ENCODE measurements around the gene CTDNEP1. TPM values are rescaled to one million over a fixed set of nuclear protein-coding genes. Genes with fewer than 3 reads are reported as not detected.

The CTDNEP1 gene
- total RNA-seq, 1 donor from 2014 or later: 103 TPM

DNA sequence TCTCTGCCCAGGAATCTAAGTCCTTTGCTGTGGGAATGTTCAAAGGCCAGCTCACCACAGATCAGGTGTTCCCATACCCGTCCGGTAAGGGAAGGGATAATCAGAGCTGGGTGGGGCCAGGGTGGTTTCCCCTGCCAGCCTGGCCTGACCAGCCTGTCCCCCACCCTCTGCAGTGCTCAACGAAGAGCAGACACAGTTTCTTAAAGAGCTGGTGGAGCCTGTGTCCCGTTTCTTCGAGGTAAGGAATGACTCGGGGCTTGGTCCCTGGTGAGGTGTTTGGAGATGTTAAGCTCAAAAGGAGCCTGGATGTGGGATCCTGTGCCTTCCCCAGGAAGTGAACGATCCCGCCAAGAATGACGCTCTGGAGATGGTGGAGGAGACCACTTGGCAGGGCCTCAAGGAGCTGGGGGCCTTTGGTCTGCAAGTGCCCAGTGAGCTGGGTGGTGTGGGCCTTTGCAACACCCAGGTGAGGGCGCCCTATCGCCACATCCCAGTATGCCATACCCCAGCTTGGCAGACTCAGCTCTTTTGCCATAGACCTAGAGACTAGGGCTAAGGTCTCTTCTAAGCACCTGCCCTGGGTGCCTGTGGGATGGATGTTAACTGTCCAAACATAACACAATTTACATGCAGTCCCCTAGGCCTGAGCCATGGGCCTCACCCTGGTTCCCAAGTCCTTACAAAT is 30.8 kb downstream of the CTDNEP1 start:
- TF ChIP-seq CTCF (IDR thresholded peaks at IDR 0.05; ENCODE audit: insufficient read depth, low read depth, low read length) (peak; percentile 41), EZH2 (IDR thresholded peaks at IDR 0.05; ENCODE audit: insufficient read depth, low read length) (no peak)
- H3K9ac ChIP-seq (ENCODE audit: low read length): peak overlapping the region; percentile 93

GRCh38 chr17:7219812-7220592 is 31.5 kb downstream of the CTDNEP1 start, which contains the start of the genes ACADVL and DLG4:
Gene ACADVL, plus strand, starts transcription at chr17:7219938. Its CDS starts 47 bp downstream, at chr17:7219985.
Gene DLG4, minus strand, starts transcription at chr17:7219836.
- Mint-ChIP-seq H3K27me3 (ENCODE audit: low read depth, unreplicated experiment) (no peaks in the 10 kb centered on the region), H3K4me3 (ENCODE audit: unreplicated experiment) (peak within 1 kb of the TSS; percentile 96), H3K36me3 (ENCODE audit: low read depth, unreplicated experiment) (peaks cover 20% of the 10 kb centered on the region), H3K4me1 (ENCODE audit: low read depth, unreplicated experiment) (peaks cover 29% of the 10 kb centered on the region), H3K9me3 (ENCODE audit: unreplicated experiment) (no peaks in the 10 kb centered on the region), H3K27ac (ENCODE audit: unreplicated experiment) (peak within 1 kb of the TSS; percentile 98)
- H4K20me1 ChIP-seq (ENCODE audit: insufficient read depth, low read length): peaks cover 59% of the 10 kb centered on the region
- H3K9me3 ChIP-seq (ENCODE audit: insufficient read depth, low read depth, low read length): no peaks in the 10 kb centered on the region
- H3K27ac ChIP-seq (ENCODE audit: low read depth, low read length): peak within 1 kb of the TSS; percentile 80
- peak within 1 kb of the TSS; percentile 93 for H3K9ac ChIP-seq (ENCODE audit: low read length)
- FAIRE-seq (no peak), DNase-seq (ENCODE audit: low read depth) (peak; percentile 78)
- H2AFZ ChIP-seq (ENCODE audit: low read depth, low read length): peak within 1 kb of the TSS; percentile 36
- H3K4me3 ChIP-seq (ENCODE audit: insufficient read depth, low read depth, low read length): peak within 1 kb of the TSS; percentile 73
- peaks cover 13% of the 10 kb centered on the region for H3K36me3 ChIP-seq (ENCODE audit: insufficient read depth, low read length)
- H3K27me3 ChIP-seq (ENCODE audit: insufficient read depth, low read length): no peaks in the 10 kb centered on the region
- TF ChIP-seq EZH2 (IDR thresholded peaks at IDR 0.05; ENCODE audit: insufficient read depth, low read length) (no peak), CTCF (IDR thresholded peaks at IDR 0.05; ENCODE audit: insufficient read depth, low read depth, low read length) (no peak)
- peaks cover 37% of the 10 kb centered on the region for H3K4me1 ChIP-seq (ENCODE audit: insufficient read depth, low read length)
- peaks cover 50% of the 10 kb centered on the region for H3K79me2 ChIP-seq (ENCODE audit: insufficient read depth, low read length)
- H3K4me2 ChIP-seq (ENCODE audit: low read length): peak within 1 kb of the TSS; percentile 92

More for the DNA sequence above, 30.8 kb downstream of the CTDNEP1 start:
- Histone ChIP-seq H3K4me2 (ENCODE audit: low read length) (peak overlapping the region; percentile 92), H3K4me1 (ENCODE audit: insufficient read depth, low read length) (peaks cover 32% of the 10 kb centered on the region), H3K27me3 (ENCODE audit: insufficient read depth, low read length) (no peaks in the 10 kb centered on the region), H3K4me3 (ENCODE audit: insufficient read depth, low read depth, low read length) (peak overlapping the region; percentile 73), H3K79me2 (ENCODE audit: insufficient read depth, low read length) (peaks cover 45% of the 10 kb centered on the region), H3K36me3 (ENCODE audit: insufficient read depth, low read length) (peaks cover 13% of the 10 kb centered on the region), H3K9me3 (ENCODE audit: insufficient read depth, low read depth, low read length) (no peaks in the 10 kb centered on the region), H4K20me1 (ENCODE audit: insufficient read depth, low read length) (peaks cover 60% of the 10 kb centered on the region), H2AFZ (ENCODE audit: low read depth, low read length) (no peak overlapping the region), H3K27ac (ENCODE audit: low read depth, low read length) (peak overlapping the region; percentile 80)
- Mint-ChIP-seq H3K27ac (ENCODE audit: unreplicated experiment) (peak overlapping the region; percentile 98), H3K4me3 (ENCODE audit: unreplicated experiment) (peak overlapping the region; percentile 96), H3K27me3 (ENCODE audit: low read depth, unreplicated experiment) (no peaks in the 10 kb centered on the region), H3K36me3 (ENCODE audit: low read depth, unreplicated experiment) (peaks cover 21% of the 10 kb centered on the region), H3K9me3 (ENCODE audit: unreplicated experiment) (no peaks in the 10 kb centered on the region), H3K4me1 (ENCODE audit: low read depth, unreplicated experiment) (peaks cover 26% of the 10 kb centered on the region)
- FAIRE-seq (no peak), DNase-seq (ENCODE audit: low read depth) (peak; percentile 39)

Measured in astrocyte (in vitro differentiated cells and primary cell).